HepG2 (cell line): Measurements from ENCODE around the gene SMYD4. TPM values are rescaled to one million over a fixed set of nuclear protein-coding genes. Genes with fewer than 3 reads are reported as not detected.

Experiments
- ARNT2 ChIP-seq: sonication (generic); formaldehyde crosslinking; IDR thresholded peaks from 2 replicates; pipeline ENCODE4 v1.8.0; 2022; ENCODE audit warnings: mild to moderate bottlenecking, low read depth, missing genetic modification reagents, moderate library complexity
- FOXO4 ChIP-seq: sonication (generic); formaldehyde crosslinking; conservative IDR thresholded peaks from 2 replicates; pipeline ENCODE4 v1.8.1; 2023; ENCODE audit warnings: missing genetic modification reagents
- GATAD1 ChIP-seq: IDR thresholded peaks from 2 replicates; pipeline ENCODE4 v1.6.1; 2016; ENCODE audit warnings: missing genetic modification reagents, missing compliant biosample characterization
- GFI1 ChIP-seq: sonication (generic); formaldehyde crosslinking; IDR thresholded peaks from 2 replicates; pipeline ENCODE4 v1.5.0; 2020; ENCODE audit warnings: missing genetic modification reagents, mild to moderate bottlenecking, borderline replicate concordance
- HINFP ChIP-seq: sonication (generic); formaldehyde crosslinking; IDR thresholded peaks from 2 replicates; pipeline ENCODE4 v1.4.0; 2020; ENCODE audit warnings: low read depth, mild to moderate bottlenecking, missing genetic modification reagents
- HNRNPL ChIP-seq: fragments of 200-400 bp; formaldehyde crosslinking; IDR thresholded peaks from 2 replicates; pipeline ENCODE4 v1.6.1; 2017; ENCODE audit warnings: mild to moderate bottlenecking, low read depth, low read length
- KDM3A ChIP-seq: IDR thresholded peaks from 2 replicates; pipeline ENCODE4 v1.6.1; 2018; ENCODE audit warnings: low read depth, missing compliant biosample characterization
- MYC ChIP-seq: sonication (generic); formaldehyde crosslinking; IDR thresholded peaks from 2 replicates; pipeline ENCODE4 v1.9.0; 2021; ENCODE audit warnings: missing genetic modification reagents, borderline replicate concordance
- NFYB ChIP-seq: sonication (generic); formaldehyde crosslinking; IDR thresholded peaks from 2 replicates; pipeline ENCODE4 v1.4.0; 2020; ENCODE audit warnings: missing genetic modification reagents
- NR2F2 ChIP-seq: IDR thresholded peaks from 2 replicates; pipeline ENCODE4 v1.6.1; 2012; ENCODE audit warnings: low read depth, inconsistent platforms, borderline replicate concordance
- PAX8 ChIP-seq: sonication (generic); formaldehyde crosslinking; IDR thresholded peaks from 2 replicates; pipeline ENCODE4 v1.8.0; 2022; ENCODE audit warnings: mild to moderate bottlenecking, missing genetic modification reagents, borderline replicate concordance
- POGK ChIP-seq: sonication (generic); formaldehyde crosslinking; conservative IDR thresholded peaks from 2 replicates; pipeline ENCODE4 v1.8.0; 2022; ENCODE audit warnings: mild to moderate bottlenecking, moderate library complexity, missing genetic modification reagents
- PREB ChIP-seq: sonication (generic); formaldehyde crosslinking; IDR thresholded peaks from 2 replicates; pipeline ENCODE4 v1.4.0; 2020; ENCODE audit warnings: missing genetic modification reagents
- ZFP41 ChIP-seq: sonication (generic); formaldehyde crosslinking; IDR thresholded peaks from 2 replicates; pipeline ENCODE4 v1.4.0; 2020; ENCODE audit warnings: mild to moderate bottlenecking, missing genetic modification reagents, borderline replicate concordance
- ZNF205 ChIP-seq: IDR thresholded peaks from 2 replicates; pipeline ENCODE4 v1.6.1; 2018; ENCODE audit warnings: missing biosample characterization, missing genetic modification reagents
- ZNF333 ChIP-seq: sonication (generic); formaldehyde crosslinking; IDR thresholded peaks from 2 replicates; pipeline ENCODE4 v1.4.0; 2020; ENCODE audit warnings: mild to moderate bottlenecking, missing genetic modification reagents, borderline replicate concordance
- ZNF530 ChIP-seq: sonication (generic); formaldehyde crosslinking; IDR thresholded peaks from 2 replicates; pipeline ENCODE4 v1.5.0; 2020; ENCODE audit warnings: low read depth, mild to moderate bottlenecking, missing genetic modification reagents
- ZNF570 ChIP-seq: sonication (generic); formaldehyde crosslinking; IDR thresholded peaks from 2 replicates; pipeline ENCODE4 v1.4.0; 2020; ENCODE audit warnings: mild to moderate bottlenecking, missing genetic modification reagents, borderline replicate concordance
- ZNF572 ChIP-seq: sonication (generic); formaldehyde crosslinking; IDR thresholded peaks from 2 replicates; pipeline ENCODE4 v1.5.1; 2020; ENCODE audit warnings: mild to moderate bottlenecking, missing genetic modification reagents
- ZNF580 ChIP-seq: IDR thresholded peaks from 2 replicates; pipeline ENCODE4 v1.6.1; 2016; ENCODE audit warnings: low read depth, borderline replicate concordance
- ZNF7 ChIP-seq: IDR thresholded peaks from 2 replicates; pipeline ENCODE4 v1.6.1; 2016; ENCODE audit warnings: missing biosample characterization, missing genetic modification reagents
- ZNF792 ChIP-seq: IDR thresholded peaks from 2 replicates; pipeline ENCODE4 v1.6.1; 2016
- polyA plus RNA-seq, 8 experiments: library from polyadenylated mRNA; depleted of rRNA in 3 of 8; stranded (reverse) in 7 of 8; unstranded in 1 of 8; fragments of >200 nt; fragmentation: Illumina TruSeq in 4 of 8; extraction: Trizol in 4 of 8; gene quantifications; 2 replicates each; pipeline versions ENCODE4 v1.2.1 to v1.2.3, GENCODE V29; 2011 to 2016; ENCODE audit warnings: low read depth in 4 of 8, missing spikeins in 1 of 8, mixed read lengths in 1 of 8; ENCODE audit not compliant: insufficient read depth in 1 of 8
- total RNA-seq, 5 experiments: library from RNA; depleted of rRNA; stranded (reverse); fragments of >200 nt; fragmentation: Illumina TruSeq; extraction: Trizol; gene quantifications; 2 replicates each; pipeline ENCODE4 v1.2.3, GENCODE V29; 2016; ENCODE audit warnings: low read depth in 1 of 5

SMYD4 gene
- total and polyA plus RNA-seq, 2 of the 13 experiments (the other 11 are each of a cell fraction or from before 2014, with no cell fraction given) = 7.4 to 11.3 TPM

- TF ChIP-seq FOXO4 (CRISPR knock-in tag) (0 out of 2 replicates have a peak, but pooled peaks have one; percentile 70), ZNF792 (CRISPR knock-in tag) (0 out of 2 replicates have a peak, but pooled peaks have one; percentile 37), POGK (0 out of 2 replicates have a peak, but pooled peaks have one; percentile 22), GATAD1 (peak; percentile 41; the same call in 1 of the 2 replicates), MYC (CRISPR knock-in tag) (peak; percentile 45; the same call in 1 of the 2 replicates), NFYB (no peak; the same call in 1 of the 2 replicates), ARNT2 (CRISPR knock-in tag) (peak; percentile 65; the same call in 1 of the 2 replicates), ZNF7 (CRISPR knock-in tag) (peak; percentile 29; the same call in 1 of the 2 replicates), KDM3A (CRISPR knock-in tag) (no peak), NR2F2 (peak; percentile 80; the same call in 1 of the 2 replicates), ZNF570 (CRISPR knock-in tag) (no peak), ZNF580 (CRISPR knock-in tag) (peak; percentile 74; the same call in 1 of the 2 replicates), ZNF530 (CRISPR knock-in tag) (no peak), PAX8 (CRISPR knock-in tag) (no peak), ZNF333 (CRISPR knock-in tag) (0 out of 2 replicates have a peak, but pooled peaks have one; percentile 24), ZNF572 (CRISPR knock-in tag) (0 out of 2 replicates have a peak, but pooled peaks have one; percentile 15), ZFP41 (CRISPR knock-in tag) (no peak), GFI1 (CRISPR knock-in tag) (peak; percentile 56; the same call in 1 of the 2 replicates), PREB (no peak), ZNF205 (CRISPR knock-in tag) (no peak), HNRNPL (peak; percentile 79; the same call in 1 of the 2 replicates), HINFP (no peak)
Measured at GRCh38 chr17:1742371-1743087, 87.2 kb downstream of the SMYD4 start, which contains the start of gene SERPINF2 (continued).
